Hepatic stellate cell (primary cell): ENCODE measurements around the gene GPANK1.

Experiments used
- DNase-seq: peaks from one replicate; pipeline ENCODE4 v3.0.0; 2011; ENCODE audit warnings: low spot score

GPANK1 gene

GRCh38 chr6:31662124-31662723 is 2.6 kb downstream of the GPANK1 start:
- DNase-seq = no peak

GRCh38 chr6:31661262-31662123 is 3.3 kb downstream of the GPANK1 start:
- no peak for DNase-seq

- peak; percentile 90 for DNase-seq
Observed at GRCh38 chr6:31660381-31661261, 4.2 kb downstream of the GPANK1 start, which contains the start of gene C6orf47. C6orf47 (minus strand) TSS chr6:31660778; CDS start chr6:31659947, 831 bp downstream.

- DNase-seq = peak; percentile 67
Observed at GRCh38 chr6:31659649-31660380, 5.0 kb downstream of the GPANK1 start.

- DNase-seq = no peak
Observed at GRCh38 chr6:31658983-31659648, 5.7 kb downstream of the GPANK1 start.

GRCh38 chr6:31658158-31658688 is 6.6 kb downstream of the GPANK1 start:
- DNase-seq = no peak

GRCh38 chr6:31657406-31658157 is 7.2 kb downstream of the GPANK1 start:
- no peak for DNase-seq

- no peak for DNase-seq
Observed at GRCh38 chr6:31655349-31656237, 9.2 kb downstream of the GPANK1 start, which contains the start of gene APOM. APOM (plus strand) TSS chr6:31655894; CDS start chr6:31655967, 73 bp downstream.

- DNase-seq = no peak
Observed at GRCh38 chr6:31654574-31655348, 10.0 kb downstream of the GPANK1 start.

GRCh38 chr6:31652925-31653724 is 11.7 kb downstream of the GPANK1 start:
- peak; percentile 94 for DNase-seq

- DNase-seq = peak; percentile 91
Observed at GRCh38 chr6:31651602-31652191, 13.1 kb downstream of the GPANK1 start.

GRCh38 chr6:31645325-31645724 is 19.5 kb downstream of the GPANK1 start:
- DNase-seq = no peak

GRCh38 chr6:31643818-31644454 is 20.9 kb downstream of the GPANK1 start:
- DNase-seq = no peak

GRCh38 chr6:31642798-31643570 is 21.8 kb downstream of the GPANK1 start:
- DNase-seq = no peak

- no peak for DNase-seq
Observed at GRCh38 chr6:31641370-31641769, 23.4 kb downstream of the GPANK1 start.

GRCh38 chr6:31640612-31641011 is 24.2 kb downstream of the GPANK1 start:
- DNase-seq = no peak
